GM18861 (cell line): ENCODE measurements around the gene NANOG.
"Not testable (repeated sequence)": the region's sequence is repeated elsewhere in the genome, so short reads cannot be mapped to it uniquely, and the experiment has no call there.

Experiments used
- ATAC-seq: cut with Tn5 transposase; IDR thresholded peaks from one replicate; pipeline ENCODE4 v1.9.1; 2021; ENCODE audit not compliant: unreplicated experiment

The NANOG gene

DNA sequence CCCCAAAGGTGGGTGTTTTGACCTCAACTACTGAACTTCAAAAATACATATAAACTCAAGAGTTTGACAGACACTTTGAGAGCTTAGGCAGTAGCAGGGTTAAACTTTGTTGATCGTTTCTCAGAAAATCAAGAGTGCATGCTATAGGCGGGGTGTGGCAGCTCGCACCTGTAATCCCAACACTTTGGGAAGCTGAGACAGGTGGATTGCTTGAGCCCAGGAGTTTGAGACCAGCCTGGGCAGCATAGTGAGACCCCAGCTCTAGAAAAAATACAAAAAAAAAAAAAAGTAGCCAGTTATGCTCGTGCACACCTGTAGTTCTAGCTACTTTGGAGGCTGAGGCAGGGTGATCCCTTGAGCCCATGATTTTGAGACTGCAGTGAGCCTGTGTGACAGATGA, 12.3 kb downstream of the NANOG start:
- no peak for ATAC-seq

- not testable (repeated sequence) for ATAC-seq
These were observed 17.1 kb downstream of the NANOG start for GRCh38 chr12:7806319-7806718.

- no peak for ATAC-seq
These were observed 17.8 kb downstream of the NANOG start for GRCh38 chr12:7806863-7807487.

- not testable (repeated sequence) for ATAC-seq
These were observed 36.6 kb downstream of the NANOG start for GRCh38 chr12:7825754-7826153.

DNA sequence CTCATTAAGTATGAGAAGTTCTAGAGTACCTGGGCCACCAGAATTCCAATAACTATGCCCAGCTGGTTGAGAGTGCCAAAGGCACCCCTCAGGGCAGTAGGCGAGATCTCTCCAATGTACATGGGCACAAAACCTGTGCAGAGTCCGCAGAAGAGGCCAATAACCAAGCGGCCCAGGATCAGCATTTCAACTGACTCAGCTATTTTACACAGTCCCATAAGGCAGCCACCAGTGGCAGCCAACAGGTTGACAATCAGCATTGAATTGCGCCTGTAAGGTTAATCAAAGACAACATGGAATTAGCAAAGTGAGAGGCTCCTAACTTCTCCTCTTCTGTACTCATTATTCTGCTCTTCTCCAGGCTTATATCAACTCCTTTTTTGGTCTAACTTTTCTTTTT, 40.5 kb downstream of the NANOG start:
- ATAC-seq, result not testable (repeated sequence)

DNA sequence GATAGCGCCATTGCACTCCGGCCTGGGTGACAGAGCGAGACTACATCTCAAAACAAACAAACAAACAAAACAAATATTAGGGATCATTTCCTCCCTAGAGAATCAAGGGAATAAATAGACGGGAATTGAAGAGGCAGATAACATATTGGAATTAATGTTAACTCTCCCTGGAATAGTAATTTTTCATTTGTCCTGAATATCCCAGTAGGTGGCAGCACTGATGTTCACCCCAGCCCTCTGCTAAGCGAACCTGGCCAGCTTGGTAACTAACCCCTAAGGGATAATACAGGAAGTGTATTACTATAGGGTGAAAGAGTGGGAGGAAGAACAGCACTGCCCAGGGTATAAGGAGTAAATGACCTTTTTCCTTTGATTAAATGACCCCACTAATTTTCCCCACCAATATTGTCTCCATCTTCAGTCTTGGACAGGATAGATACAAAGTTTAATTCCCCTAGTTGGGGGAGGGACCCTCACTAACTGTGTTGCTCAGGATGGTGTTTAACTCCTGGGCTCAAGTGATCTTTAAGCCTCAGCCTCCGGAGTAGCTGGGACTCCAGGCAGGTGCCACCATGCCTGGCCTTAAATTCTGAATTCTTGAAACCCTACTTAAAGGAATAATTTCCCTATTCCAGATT, 43.0 kb downstream of the NANOG start:
- peak; percentile 62 for ATAC-seq

DNA sequence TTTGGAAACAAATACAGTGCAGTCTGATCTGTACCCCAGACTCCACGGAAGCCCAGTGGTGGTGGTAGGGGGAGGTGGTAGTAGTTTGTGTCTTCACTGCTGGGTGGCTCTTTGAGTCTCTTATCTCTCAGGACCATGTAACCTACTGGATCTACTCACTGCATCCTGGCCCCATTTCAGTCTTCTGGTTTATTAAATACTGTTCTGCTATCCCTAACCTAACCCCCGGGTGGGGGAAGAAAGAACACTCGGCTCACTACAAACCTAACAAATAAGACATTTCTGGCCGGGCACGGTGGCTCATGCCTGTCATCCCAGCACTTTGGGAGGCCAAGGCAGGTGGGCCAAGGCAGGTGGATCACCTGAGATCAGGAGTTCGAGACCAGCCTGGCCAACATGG, 44.0 kb downstream of the NANOG start:
- ATAC-seq, result not testable (repeated sequence)

GRCh38 chr12:7833831-7834230, 44.6 kb downstream of the NANOG start:
- ATAC-seq, result no peak

- ATAC-seq, result no peak
These were observed 45.5 kb downstream of the NANOG start for GRCh38 chr12:7834701-7835100.

DNA sequence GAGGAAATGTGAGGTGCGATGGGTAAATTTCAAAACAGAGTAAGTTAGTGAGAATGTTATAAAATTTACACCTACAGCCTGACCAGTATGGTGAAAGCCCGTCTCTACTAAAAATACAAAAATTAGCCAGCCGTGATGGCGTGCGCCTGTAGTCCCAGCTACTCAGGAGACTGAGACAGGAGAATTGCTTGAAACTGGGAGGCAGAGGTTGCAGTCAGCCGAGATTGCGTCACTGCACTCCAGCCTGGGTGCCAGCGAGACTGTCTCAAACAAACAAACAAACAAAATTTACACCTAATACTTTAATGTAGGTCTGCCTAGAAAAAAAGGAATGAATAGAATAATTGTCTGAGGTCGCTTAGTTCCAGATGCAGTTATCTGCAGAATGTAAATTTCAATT, 45.9 kb downstream of the NANOG start:
- ATAC-seq, result no peak

DNA sequence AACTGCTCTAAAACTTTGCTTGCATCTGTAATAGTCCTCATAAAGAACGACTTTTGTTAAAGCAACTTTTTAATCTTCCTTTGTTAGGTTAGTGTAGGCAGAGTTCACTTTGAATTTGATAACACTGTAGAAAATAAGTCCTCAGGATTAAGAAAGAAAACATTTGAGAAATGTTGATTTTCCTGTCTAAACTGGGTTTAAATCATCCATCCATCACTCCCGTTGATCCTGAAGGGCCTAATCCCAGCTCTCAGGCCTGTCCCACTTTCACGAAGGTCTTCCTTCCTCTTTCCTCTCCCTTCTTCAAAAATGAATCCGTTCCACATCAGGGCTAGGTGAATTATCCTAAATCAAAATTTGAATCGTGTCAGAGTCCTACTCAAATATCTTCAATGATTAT, 46.6 kb downstream of the NANOG start:
- ATAC-seq, result no peak

- no peak for ATAC-seq
These were observed 48.2 kb downstream of the NANOG start for GRCh38 chr12:7837366-7837765.

DNA sequence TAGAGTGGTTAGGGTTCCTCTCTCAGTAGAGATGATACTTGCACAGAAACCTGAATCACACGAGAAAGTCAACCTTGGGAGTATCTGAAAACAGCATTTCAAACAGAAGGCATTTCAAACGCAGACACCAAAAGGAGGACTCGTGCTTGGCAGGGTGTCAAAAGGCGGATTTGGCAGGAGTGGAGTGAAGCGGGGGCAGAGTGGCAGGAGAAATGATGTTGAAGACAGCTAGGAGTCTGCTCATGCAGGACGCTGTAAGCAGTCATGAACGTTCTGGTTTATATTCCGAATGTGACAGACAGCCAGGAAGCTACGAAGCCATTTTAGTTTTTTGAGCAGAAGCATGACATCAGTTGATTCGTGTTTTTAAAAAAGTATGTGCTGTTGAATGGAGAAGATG, 50.0 kb downstream of the NANOG start:
- ATAC-seq, result not testable (repeated sequence)

DNA sequence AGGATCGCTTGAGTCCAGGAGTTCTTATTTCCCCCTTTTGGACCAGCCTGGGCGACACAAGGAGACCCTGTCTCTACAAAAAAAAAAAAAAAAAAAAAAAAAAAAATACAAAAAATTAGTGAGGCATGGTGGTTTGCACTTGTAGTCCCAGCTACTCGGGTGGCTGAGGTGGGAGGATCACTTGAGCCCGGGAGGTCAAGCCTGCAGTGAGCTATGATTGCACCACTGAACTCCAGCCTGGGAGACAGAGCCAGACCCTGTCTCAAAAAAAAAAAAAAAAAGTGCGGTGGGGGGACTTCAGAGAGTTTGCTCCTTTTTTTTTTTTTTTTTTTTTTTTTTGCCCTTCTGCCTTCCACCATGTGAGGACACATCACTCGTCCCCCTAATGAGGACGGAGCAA, 50.6 kb downstream of the NANOG start:
- not testable (repeated sequence) for ATAC-seq

DNA sequence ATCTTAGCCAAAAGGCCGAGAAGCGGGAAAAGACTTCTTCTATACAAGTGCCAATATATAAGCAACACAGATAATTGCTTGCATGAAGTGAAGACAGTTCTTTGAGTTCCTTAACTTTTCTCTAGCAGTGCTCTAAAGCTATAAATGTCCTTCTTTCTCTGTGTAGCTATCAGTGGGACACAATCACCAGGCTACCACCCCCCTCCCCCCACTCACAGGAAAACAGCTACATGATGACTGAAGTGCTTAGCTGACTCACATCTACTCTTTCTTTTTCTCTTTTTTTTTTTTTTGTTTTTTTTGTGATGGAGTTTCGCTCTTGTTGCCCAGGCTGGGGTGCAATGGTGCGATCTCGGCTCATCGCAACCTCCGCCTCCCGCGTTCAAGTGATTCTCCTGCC, 53.2 kb downstream of the NANOG start:
- ATAC-seq, result not testable (repeated sequence)

- not testable (repeated sequence) for ATAC-seq
These were observed 53.9 kb downstream of the NANOG start for GRCh38 chr12:7843149-7843548.

GRCh38 chr12:7843583-7843982, 54.4 kb downstream of the NANOG start:
- ATAC-seq, result not testable (repeated sequence)

DNA sequence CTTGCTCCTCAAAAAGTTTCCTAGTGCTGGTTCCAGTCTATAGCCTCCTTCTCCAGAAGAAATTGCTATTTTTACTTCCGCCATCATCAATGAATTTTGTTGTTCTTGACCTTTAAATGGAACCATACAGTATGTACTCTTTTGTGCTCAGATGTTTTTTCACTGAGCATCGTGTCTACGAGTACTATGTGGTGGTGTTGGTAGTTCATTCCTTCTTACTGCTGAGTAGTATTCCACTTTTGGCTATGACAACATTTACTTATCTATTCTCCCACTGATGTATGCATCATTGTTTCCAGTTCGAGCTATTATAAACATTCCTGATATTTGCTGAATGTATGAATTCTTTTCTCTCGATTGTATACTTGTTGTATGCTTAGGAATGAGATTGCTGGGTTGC, 54.9 kb downstream of the NANOG start:
- ATAC-seq, result no peak

DNA sequence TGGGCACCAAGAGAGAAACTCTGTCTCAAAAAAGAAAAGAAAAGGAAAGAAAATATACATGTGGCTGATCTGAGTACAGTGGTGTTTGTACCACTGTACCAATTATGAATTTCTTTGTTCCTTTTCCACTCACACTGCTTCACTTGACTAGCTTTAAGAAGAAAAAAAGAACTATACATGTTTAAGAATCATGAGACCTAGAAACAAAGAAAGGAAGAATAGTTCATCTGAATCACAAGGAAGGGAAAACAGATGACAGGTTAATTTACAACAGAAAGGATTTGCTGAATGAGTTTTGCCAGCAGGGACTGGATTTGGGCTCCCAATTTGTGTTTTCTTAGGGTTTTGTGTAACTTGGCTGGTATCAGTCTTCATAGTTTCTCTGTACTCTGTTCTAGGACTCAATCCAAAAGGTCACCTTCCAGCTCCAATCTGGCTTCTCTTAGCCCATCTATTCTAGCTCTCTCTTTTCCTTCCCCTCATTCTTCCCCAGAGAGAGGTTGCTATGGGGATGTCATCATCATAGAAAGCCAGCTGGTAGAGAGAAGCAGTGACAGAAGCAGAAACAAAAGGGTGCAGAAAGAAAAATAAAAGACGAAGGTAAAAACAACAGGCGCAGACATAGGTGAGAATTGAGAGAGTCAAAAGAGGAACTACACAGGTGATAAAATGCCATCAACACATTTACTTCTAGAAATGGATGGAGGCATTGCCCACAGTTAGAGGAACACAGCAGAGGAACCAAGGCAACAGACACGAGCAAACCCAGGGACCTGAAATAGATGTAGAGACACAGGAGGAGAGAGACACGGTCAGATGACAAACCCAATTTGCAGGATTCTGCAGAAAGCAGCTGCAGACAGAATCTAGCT, 58.3 kb downstream of the NANOG start:
- ATAC-seq, result peak; percentile 72

GRCh38 chr12:7848098-7848422, 58.9 kb downstream of the NANOG start:
- ATAC-seq, result not testable (repeated sequence)
